Fibroblast of lung (primary cell): ENCODE data around the gene TMEM60. TPM values are rescaled to one million over a fixed set of nuclear protein-coding genes. Genes with fewer than 3 reads are reported as not detected.

Experiments
- DNase-seq, 2 donors: peaks; one replicate each; pipeline versions ENCODE4 v3.0.0 to v3.0.0-alpha.2; 2010; ENCODE audit warnings: low read depth in 2 of 2
- H2AFZ ChIP-seq: 2 replicates; pipeline ENCODE4 v1.5.1; 2012; ENCODE audit warnings: low read length, control low read depth, inconsistent platforms
- H3K27ac ChIP-seq: 2 replicates; pipeline ENCODE4 v1.5.1; 2011; ENCODE audit warnings: low read length, control low read depth; ENCODE audit not compliant: insufficient read depth
- H3K27me3 ChIP-seq: 2 replicates; pipeline ENCODE4 v1.5.1; 2011; ENCODE audit warnings: mild to moderate bottlenecking, low read length; ENCODE audit not compliant: control insufficient read depth, insufficient read depth
- H3K36me3 ChIP-seq: 2 replicates; pipeline ENCODE4 v1.5.1; 2011; ENCODE audit warnings: low read length; ENCODE audit not compliant: control insufficient read depth, insufficient read depth
- H3K4me1 ChIP-seq: 2 replicates; pipeline ENCODE4 v1.5.1; 2011; ENCODE audit warnings: low read length; ENCODE audit not compliant: control insufficient read depth, insufficient read depth; ENCODE audit errors: extremely low read depth
- H3K4me2 ChIP-seq: 2 replicates; pipeline ENCODE4 v1.5.1; 2011; ENCODE audit warnings: low read length, control low read depth; ENCODE audit not compliant: insufficient read depth; ENCODE audit errors: extremely low read depth
- H3K4me3 ChIP-seq, 4 experiments: fragments of 200-600 bp in 1 of 4; sonication (generic) in 1 of 4; replicated peaks in 1 of 4; 2 replicates each; pipeline ENCODE4 v1.5.1; 2011 to 2016; ENCODE audit warnings: low read length in 4 of 4, low read depth in 3 of 4, mild to moderate bottlenecking in 3 of 4, control low read depth in 2 of 4, inconsistent platforms in 1 of 4, mixed read lengths in 1 of 4; ENCODE audit not compliant: insufficient read depth in 1 of 4; ENCODE audit errors: control extremely low read depth in 1 of 4
- H3K79me2 ChIP-seq: 2 replicates; pipeline ENCODE4 v1.5.1; 2012; ENCODE audit warnings: mild to moderate bottlenecking, low read length, inconsistent platforms; ENCODE audit not compliant: control insufficient read depth, insufficient read depth
- H3K9ac ChIP-seq: 2 replicates; pipeline ENCODE4 v1.5.1; 2011; ENCODE audit warnings: mild to moderate bottlenecking, low read length, control low read depth; ENCODE audit not compliant: insufficient read depth
- H3K9me3 ChIP-seq: 2 replicates; pipeline ENCODE4 v1.5.1; 2012; ENCODE audit warnings: low read depth, low read length; ENCODE audit not compliant: control insufficient read depth, insufficient read depth
- H4K20me1 ChIP-seq: 2 replicates; pipeline ENCODE4 v1.5.1; 2011; ENCODE audit warnings: low read length; ENCODE audit not compliant: control insufficient read depth, insufficient read depth; ENCODE audit errors: extremely low read depth
- CTCF ChIP-seq, 2 donors: IDR thresholded peaks in 1 of 2; conservative IDR thresholded peaks in 1 of 2; 1 replicate in 1 of 2; 2 replicates in 1 of 2; pipeline ENCODE4 v1.5.1; 2011 to 2012; ENCODE audit warnings: low read length in 2 of 2, control low read depth in 1 of 2, inconsistent platforms in 1 of 2, low read depth in 1 of 2, mild to moderate bottlenecking in 1 of 2
- EZH2 ChIP-seq: IDR thresholded peaks from 2 replicates; pipeline ENCODE4 v1.5.1; 2012; ENCODE audit warnings: low read length, control low read depth, mild to moderate bottlenecking; ENCODE audit errors: missing control alignments
- polyA plus RNA-seq, 2 donors: library from polyadenylated mRNA; depleted of rRNA in 1 of 2; stranded (reverse) in 1 of 2; unstranded in 1 of 2; fragments of >200 nt; gene quantifications; 2 replicates each; pipeline ENCODE4 v1.2.1, GENCODE V29; 2011 to 2012; ENCODE audit warnings: missing spikeins in 1 of 2
- total RNA-seq: library from RNA; depleted of rRNA; stranded (reverse); fragments of >200 nt; gene quantifications from 2 replicates; pipeline ENCODE4 v1.2.1, GENCODE V29; 2014

TMEM60 gene
- total and polyA plus RNA-seq, 2 donors (not counting 1 experiment from before 2014, with no cell fraction given), result 24.4 to 45.5 TPM

GRCh38 chr7:77800158-77800557 is 1.9 kb upstream of the TMEM60 start:
- H3K9me3 ChIP-seq, result no peaks in the 10 kb centered on the region
- H4K20me1 ChIP-seq, result no peaks in the 10 kb centered on the region
- TF ChIP-seq CTCF (conservative IDR thresholded peaks at IDR 0.05 in 1 of 2, IDR thresholded peaks at IDR 0.05 in 1 of 2; ENCODE audit: low read depth in 1 of 2, low read length in 2 of 2), result no peak
- no peak for TF ChIP-seq EZH2
- H3K79me2 ChIP-seq, result peaks cover 75% of the 10 kb centered on the region
- no peak overlapping the region for H2AFZ ChIP-seq
- no peak overlapping the region for H3K27ac ChIP-seq
- peak overlapping the region; percentile 14 to 97 (median 83) for H3K4me3 ChIP-seq
- H3K4me1 ChIP-seq, result peaks cover 2% of the 10 kb centered on the region
- no peaks in the 10 kb centered on the region for H3K27me3 ChIP-seq
- DNase-seq, result peak in 1 of 2 donors; percentile 78
- H3K36me3 ChIP-seq, result no peaks in the 10 kb centered on the region
- peak overlapping the region; percentile 39 for H3K4me2 ChIP-seq
- H3K9ac ChIP-seq, result no peak overlapping the region

GRCh38 chr7:77799078-77799964 is 1.1 kb upstream of the TMEM60 start:
- Histone ChIP-seq H3K4me2 (peak overlapping the region; percentile 65), H3K9ac (peak overlapping the region; percentile 84), H3K79me2 (peaks cover 77% of the 10 kb centered on the region), H3K27me3 (no peaks in the 10 kb centered on the region), H2AFZ (peak overlapping the region; percentile 86), H4K20me1 (no peaks in the 10 kb centered on the region), H3K4me3 (peak overlapping the region; percentile 70 to 97 (median 83)), H3K27ac (peak overlapping the region; percentile 85), H3K4me1 (peaks cover 2% of the 10 kb centered on the region), H3K9me3 (no peaks in the 10 kb centered on the region), H3K36me3 (peaks cover 1% of the 10 kb centered on the region)
- DNase-seq, result peak; percentile 33 to 42
- TF ChIP-seq CTCF (conservative IDR thresholded peaks at IDR 0.05 in 1 of 2, IDR thresholded peaks at IDR 0.05 in 1 of 2; ENCODE audit: low read depth in 1 of 2, low read length in 2 of 2) (no peak), EZH2 (no peak)

GRCh38 chr7:77797734-77798393 is 370 bp downstream of the TMEM60 start:
- Histone ChIP-seq H3K9ac (peak overlapping the region; percentile 95), H3K4me1 (peaks cover 2% of the 10 kb centered on the region), H3K79me2 (peaks cover 71% of the 10 kb centered on the region), H3K27me3 (no peaks in the 10 kb centered on the region), H2AFZ (peak overlapping the region; percentile 92), H3K4me3 (peak overlapping the region; percentile 90 to 99 (median 97)), H3K27ac (peak overlapping the region; percentile 94), H3K4me2 (peak overlapping the region; percentile 87), H4K20me1 (no peaks in the 10 kb centered on the region), H3K9me3 (no peaks in the 10 kb centered on the region), H3K36me3 (peaks cover 1% of the 10 kb centered on the region)
- no peak for DNase-seq
- TF ChIP-seq EZH2 (no peak), CTCF (conservative IDR thresholded peaks at IDR 0.05 in 1 of 2, IDR thresholded peaks at IDR 0.05 in 1 of 2; ENCODE audit: low read depth in 1 of 2, low read length in 2 of 2) (no peak)
